Ascending aorta (tissue), 2 donors: ENCODE results near the gene TPSG1. TPM values are rescaled to one million over a fixed set of nuclear protein-coding genes. Genes with fewer than 3 reads are reported as not detected.

Experiments
- DNase-seq, 2 donors: peaks; one replicate each; pipeline ENCODE4 v3.0.0-alpha.2; 2019; ENCODE audit warnings: low spot score in 2 of 2
- H3K27ac ChIP-seq, 2 donors: fragments of 200-600 bp; sonication (generic); one replicate each; pipeline ENCODE4 v1.5.1; 2016 to 2017; ENCODE audit warnings: mild to moderate bottlenecking in 1 of 2
- H3K27me3 ChIP-seq: fragments of 200-600 bp; sonication (generic); one replicate; pipeline ENCODE4 v1.5.1; 2017
- H3K36me3 ChIP-seq, 2 donors: fragments of 200-600 bp; sonication (generic); one replicate each; pipeline ENCODE4 v1.5.1; 2016
- H3K4me1 ChIP-seq, 2 donors: fragments of 200-600 bp; sonication (generic); one replicate each; pipeline ENCODE4 v1.5.1; 2016 to 2017; ENCODE audit warnings: mild to moderate bottlenecking in 1 of 2
- H3K4me3 ChIP-seq, 2 donors: fragments of 200-600 bp; sonication (generic); one replicate each; pipeline ENCODE4 v1.5.1; 2016 to 2017; ENCODE audit warnings: mild to moderate bottlenecking in 1 of 2
- H3K9me3 ChIP-seq, 2 donors: fragments of 200-600 bp; sonication (generic); one replicate each; pipeline ENCODE4 v1.5.1; 2016
- intact Hi-C: fragments of 100-400 bp; cut with DNase I; formaldehyde crosslinking; loops from one replicate; pipeline ENCODE4 v1.15.1; 2023
- total RNA-seq: library from RNA; depleted of rRNA; stranded (reverse); fragments of >200 nt; gene quantifications from one replicate; pipeline ENCODE4 v1.1.0, GENCODE V29; 2016
- TF ChIP-seq, protein P1 (sequence below), 3 experiments: fragments of 200-600 bp in 2 of 3; fragments of 450-650 bp in 1 of 3; sonication (generic) in 2 of 3; IDR thresholded peaks; one replicate each; pipeline ENCODE4 v1.5.1; 2016 to 2019; ENCODE audit warnings: antibody characterized with exemption in 3 of 3, mild to moderate bottlenecking in 1 of 3, moderate library complexity in 1 of 3

The TPSG1 gene
- total RNA-seq, 1 donor from 2014 or later, result not detected

DNA sequence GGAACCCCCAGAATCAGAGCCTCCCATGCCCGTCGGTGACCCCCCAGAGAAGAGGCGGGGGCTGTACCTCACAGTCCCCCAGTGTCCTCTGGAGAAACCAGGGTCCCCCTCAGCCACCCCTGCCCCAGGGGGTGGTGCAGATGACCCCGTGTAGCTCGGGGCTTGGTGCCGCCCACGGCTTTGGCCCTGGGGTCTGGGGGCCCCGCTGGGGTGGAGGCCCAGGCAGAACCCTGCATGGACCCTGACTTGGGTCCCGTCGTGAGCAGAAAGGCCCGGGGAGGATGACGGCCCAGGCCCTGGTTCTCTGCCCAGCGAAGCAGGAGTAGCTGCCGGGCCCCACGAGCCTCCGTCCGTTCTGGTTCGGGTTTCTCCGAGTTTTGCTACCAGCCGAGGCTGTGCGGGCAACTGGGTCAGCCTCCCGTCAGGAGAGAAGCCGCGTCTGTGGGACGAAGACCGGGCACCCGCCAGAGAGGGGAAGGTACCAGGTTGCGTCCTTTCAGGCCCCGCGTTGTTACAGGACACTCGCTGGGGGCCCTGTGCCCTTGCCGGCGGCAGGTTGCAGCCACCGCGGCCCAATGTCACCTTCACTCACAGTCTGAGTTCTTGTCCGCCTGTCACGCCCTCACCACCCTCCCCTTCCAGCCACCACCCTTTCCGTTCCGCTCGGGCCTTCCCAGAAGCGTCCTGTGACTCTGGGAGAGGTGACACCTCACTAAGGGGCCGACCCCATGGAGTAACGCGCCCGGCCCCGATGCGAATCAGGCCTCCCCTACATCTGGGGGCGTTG lies 4.0 kb downstream of the TPSG1 start:
- intact Hi-C loops, result no loop called here
- H3K4me1 ChIP-seq, result no peaks in the 10 kb centered on the region
- H3K27ac ChIP-seq, result no peak overlapping the region
- TF ChIP-seq, protein P1, sequence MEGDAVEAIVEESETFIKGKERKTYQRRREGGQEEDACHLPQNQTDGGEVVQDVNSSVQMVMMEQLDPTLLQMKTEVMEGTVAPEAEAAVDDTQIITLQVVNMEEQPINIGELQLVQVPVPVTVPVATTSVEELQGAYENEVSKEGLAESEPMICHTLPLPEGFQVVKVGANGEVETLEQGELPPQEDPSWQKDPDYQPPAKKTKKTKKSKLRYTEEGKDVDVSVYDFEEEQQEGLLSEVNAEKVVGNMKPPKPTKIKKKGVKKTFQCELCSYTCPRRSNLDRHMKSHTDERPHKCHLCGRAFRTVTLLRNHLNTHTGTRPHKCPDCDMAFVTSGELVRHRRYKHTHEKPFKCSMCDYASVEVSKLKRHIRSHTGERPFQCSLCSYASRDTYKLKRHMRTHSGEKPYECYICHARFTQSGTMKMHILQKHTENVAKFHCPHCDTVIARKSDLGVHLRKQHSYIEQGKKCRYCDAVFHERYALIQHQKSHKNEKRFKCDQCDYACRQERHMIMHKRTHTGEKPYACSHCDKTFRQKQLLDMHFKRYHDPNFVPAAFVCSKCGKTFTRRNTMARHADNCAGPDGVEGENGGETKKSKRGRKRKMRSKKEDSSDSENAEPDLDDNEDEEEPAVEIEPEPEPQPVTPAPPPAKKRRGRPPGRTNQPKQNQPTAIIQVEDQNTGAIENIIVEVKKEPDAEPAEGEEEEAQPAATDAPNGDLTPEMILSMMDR (IDR thresholded peaks at IDR 0.05), result no peak
- H3K27me3 ChIP-seq, result no peaks in the 10 kb centered on the region
- no peaks in the 10 kb centered on the region for H3K9me3 ChIP-seq
- peaks cover 0 to 2% of the 10 kb centered on the region in 2 donors for H3K36me3 ChIP-seq
- no peak for DNase-seq
- no peak overlapping the region for H3K4me3 ChIP-seq

DNA sequence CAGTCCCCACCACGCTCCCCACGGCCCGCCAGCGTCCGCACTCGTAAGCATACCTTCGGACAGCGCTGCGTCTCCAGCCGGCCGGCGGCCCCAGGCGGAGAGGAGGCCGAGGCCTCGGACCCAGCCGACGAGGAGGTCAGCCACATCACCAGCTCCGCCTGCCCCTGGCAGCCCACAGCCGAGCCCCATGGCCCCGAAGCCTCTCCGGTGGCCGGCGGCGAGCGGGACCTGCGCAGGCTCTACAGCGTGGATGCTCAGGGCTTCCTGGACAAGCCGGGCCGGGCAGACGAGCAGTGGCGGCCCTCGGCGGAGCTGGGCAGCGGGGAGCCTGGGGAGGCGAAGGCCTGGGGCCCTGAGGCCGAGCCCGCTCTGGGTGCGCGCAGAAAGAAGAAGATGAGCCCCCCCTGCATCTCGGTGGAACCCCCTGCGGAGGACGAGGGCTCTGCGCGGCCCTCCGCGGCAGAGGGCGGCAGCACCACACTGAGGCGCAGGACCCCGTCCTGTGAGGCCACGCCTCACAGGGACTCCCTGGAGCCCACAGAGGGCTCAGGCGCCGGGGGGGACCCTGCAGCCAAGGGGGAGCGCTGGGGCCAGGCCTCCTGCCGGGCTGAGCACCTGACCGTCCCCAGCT lies 4.9 kb downstream of the TPSG1 start:
- intact Hi-C loops, result no loop called here
- Histone ChIP-seq H3K27me3 (no peaks in the 10 kb centered on the region), H3K27ac (no peak overlapping the region), H3K4me1 (no peaks in the 10 kb centered on the region), H3K36me3 (peaks cover 0 to 2% of the 10 kb centered on the region in 2 donors), H3K9me3 (no peaks in the 10 kb centered on the region), H3K4me3 (no peak overlapping the region)
- DNase-seq, result no peak
- TF ChIP-seq, protein P1 (IDR thresholded peaks at IDR 0.05), result no peak

DNA sequence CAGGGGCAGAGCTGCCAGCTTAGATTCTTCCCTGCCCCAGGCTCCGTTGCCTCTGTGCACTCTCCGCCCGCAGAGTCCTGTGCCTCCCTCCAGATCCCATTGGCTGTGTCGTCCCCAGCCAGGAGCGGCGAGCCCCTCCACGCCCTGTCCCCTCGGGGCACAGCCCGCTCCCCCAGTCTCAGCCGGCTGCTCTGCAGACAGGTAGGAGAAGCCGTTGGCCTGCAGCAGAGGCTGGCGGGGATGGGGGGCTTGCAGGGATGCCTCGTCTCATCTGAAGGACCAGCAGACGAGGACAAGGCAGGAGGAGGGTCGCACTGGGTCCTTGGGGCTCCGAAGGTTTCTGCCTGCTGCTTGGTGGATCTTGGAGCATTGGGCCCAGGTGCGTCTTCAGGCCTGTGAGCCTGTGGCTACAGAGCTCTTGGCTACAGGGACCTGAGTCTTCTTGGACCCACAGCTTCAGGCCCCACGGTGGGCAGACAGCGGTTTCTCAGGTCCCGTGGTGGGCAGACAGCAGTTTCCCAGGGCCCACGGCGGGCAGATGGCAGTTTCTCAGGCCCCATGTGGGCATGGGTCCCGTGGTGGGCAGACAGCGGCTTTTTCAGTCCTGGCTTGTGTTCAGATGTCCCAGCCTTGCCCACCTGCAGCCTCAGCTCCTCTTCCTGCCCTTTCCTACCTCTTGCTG lies 6.0 kb downstream of the TPSG1 start:
- Histone ChIP-seq H3K36me3 (peaks cover 0 to 2% of the 10 kb centered on the region in 2 donors), H3K27me3 (no peaks in the 10 kb centered on the region), H3K4me1 (no peaks in the 10 kb centered on the region), H3K27ac (no peak overlapping the region), H3K9me3 (no peaks in the 10 kb centered on the region), H3K4me3 (no peak overlapping the region)
- no peak for DNase-seq
- intact Hi-C loops, result loop anchor here (10.0 kb wide), 1 partner anchor 46 kb away; no protein-coding TSS in a partner anchor
- TF ChIP-seq, protein P1 (IDR thresholded peaks at IDR 0.05), result no peak

DNA sequence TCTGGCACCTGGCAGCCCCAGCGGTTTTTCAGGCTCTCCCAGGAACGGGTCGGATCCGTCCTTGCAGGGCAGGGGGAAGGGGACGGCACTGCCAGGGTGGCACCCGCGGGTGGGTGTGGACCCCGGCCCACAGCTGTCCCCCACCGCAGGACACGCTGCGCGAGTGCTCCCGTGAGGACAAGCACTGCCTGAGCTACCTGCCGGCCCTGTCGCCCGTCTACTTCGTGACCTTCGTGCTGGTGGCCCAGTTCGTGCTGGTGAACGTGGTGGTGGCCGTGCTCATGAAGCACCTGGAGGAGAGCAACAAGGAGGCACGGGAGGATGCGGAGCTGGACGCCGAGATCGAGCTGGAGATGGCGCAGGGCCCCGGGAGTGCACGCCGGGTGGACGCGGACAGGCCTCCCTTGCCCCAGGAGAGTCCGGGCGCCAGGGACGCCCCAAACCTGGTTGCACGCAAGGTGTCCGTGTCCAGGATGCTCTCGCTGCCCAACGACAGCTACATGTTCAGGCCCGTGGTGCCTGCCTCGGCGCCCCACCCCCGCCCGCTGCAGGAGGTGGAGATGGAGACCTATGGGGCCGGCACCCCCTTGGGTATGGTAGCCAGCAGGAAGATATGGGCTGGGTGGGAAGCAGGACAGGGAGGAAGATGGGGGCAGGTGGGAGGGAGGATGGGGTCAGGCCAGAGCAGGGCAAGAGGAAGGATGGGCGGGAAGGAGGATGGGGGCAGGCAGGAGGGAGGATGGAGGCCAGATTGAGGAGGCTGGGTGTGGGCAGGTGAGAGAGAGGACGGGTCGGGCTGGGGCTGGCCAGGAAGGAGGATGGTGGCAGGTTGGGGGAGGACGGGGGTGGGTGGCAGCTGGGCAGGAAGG lies 6.8 kb downstream of the TPSG1 start:
- Histone ChIP-seq H3K4me3 (no peak overlapping the region), H3K9me3 (no peaks in the 10 kb centered on the region), H3K27ac (no peak overlapping the region), H3K4me1 (no peaks in the 10 kb centered on the region), H3K36me3 (peaks cover 0 to 2% of the 10 kb centered on the region in 2 donors), H3K27me3 (no peaks in the 10 kb centered on the region)
- DNase-seq, result no peak
- intact Hi-C loops, result loop anchor here (10.0 kb wide), 1 partner anchor 47 kb away; no protein-coding TSS in a partner anchor
- TF ChIP-seq, protein P1 (IDR thresholded peaks at IDR 0.05), result no peak

DNA sequence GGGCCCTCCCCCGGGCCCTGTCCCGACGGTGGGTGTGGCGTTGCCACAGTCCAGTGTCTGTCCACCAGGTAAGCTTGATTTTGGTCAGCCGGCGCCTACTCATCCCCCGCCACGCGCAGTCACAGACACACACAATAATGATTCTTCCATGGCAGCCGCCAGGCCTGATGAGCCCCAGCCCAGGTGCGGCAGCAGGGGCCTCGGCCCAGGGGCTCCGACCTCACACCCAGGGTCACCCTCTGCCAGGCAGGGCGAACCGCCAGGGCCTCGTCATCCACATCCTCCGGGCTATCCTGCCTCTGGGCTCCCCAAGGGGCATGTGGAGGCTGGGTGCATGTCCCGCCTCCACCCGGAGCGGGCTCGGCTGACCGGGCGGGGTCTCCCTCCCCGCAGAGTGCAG lies 7.5 kb downstream of the TPSG1 start:
- Histone ChIP-seq H3K36me3 (peaks cover 0 to 2% of the 10 kb centered on the region in 2 donors), H3K4me3 (no peak overlapping the region), H3K4me1 (no peaks in the 10 kb centered on the region), H3K9me3 (no peaks in the 10 kb centered on the region), H3K27me3 (no peaks in the 10 kb centered on the region), H3K27ac (no peak overlapping the region)
- TF ChIP-seq, protein P1 (IDR thresholded peaks at IDR 0.05), result no peak
- DNase-seq, result no peak
- intact Hi-C loops, result loop anchor here (10.0 kb wide), 1 partner anchor 47 kb away; no protein-coding TSS in a partner anchor
